ENCODE results near the gene RORC. TPM values are rescaled to one million over a fixed set of nuclear protein-coding genes. Genes with fewer than 3 reads are reported as not detected.

The RORC gene
- total and polyA plus RNA-seq, 8 donors = 11.9 to 36.7 (median 23.1) TPM

GRCh38 chr1:151841141-151841540 is 9.5 kb upstream of the RORC start:
- intact Hi-C loops (cut with DNase I) = no loop called here
- ATAC-seq = no peak
- no peak for DNase-seq
- Histone ChIP-seq H3K4me3 (no peak overlapping the region), H3K36me3 (no peaks in the 10 kb centered on the region), H3K4me1 (peaks cover 22 to 27% (median 24%) of the 10 kb centered on the region in 3 donors), H3K9me3 (no peaks in the 10 kb centered on the region), H3K27me3 (no peaks in the 10 kb centered on the region), H3K27ac (peak overlapping the region in 1 of 4 donors; percentile 95)
- WGBS, 2 donors = 93 to 94% methylated on average over 2 of the region's 2 CpGs
- no peak for TF ChIP-seq CTCF (IDR thresholded peaks at IDR 0.05)
- FAIRE-seq = no peak

GRCh38 chr1:151840421-151840820 is 8.8 kb upstream of the RORC start:
- Histone ChIP-seq H3K9me3 (no peaks in the 10 kb centered on the region), H3K27ac (peak overlapping the region; percentile 93 to 98 (median 95)), H3K36me3 (no peaks in the 10 kb centered on the region), H3K4me3 (peak overlapping the region; percentile 16 to 47 (median 42)), H3K27me3 (no peaks in the 10 kb centered on the region), H3K4me1 (peaks cover 29 to 31% (median 29%) of the 10 kb centered on the region in 3 donors)
- no peak for ATAC-seq
- no peak for TF ChIP-seq CTCF (IDR thresholded peaks at IDR 0.05)
- no peak for DNase-seq
- no peak for FAIRE-seq
- intact Hi-C loops (cut with DNase I) = no loop called here

- no peaks in the 10 kb centered on the region for H3K36me3 ChIP-seq
- H3K9me3 ChIP-seq = no peaks in the 10 kb centered on the region
- intact Hi-C loops (cut with DNase I) = no loop called here
- H3K4me3 ChIP-seq = peak within 1 kb of the TSS; percentile 16 to 47 (median 42)
- peak; percentile 65 to 83 (median 75) for ATAC-seq
- FAIRE-seq = no peak
- H3K27me3 ChIP-seq = no peaks in the 10 kb centered on the region
- H3K4me1 ChIP-seq = peaks cover 29 to 37% (median 30%) of the 10 kb centered on the region in 3 donors
- DNase-seq = peak; percentile 73 to 93 (median 86)
- peak within 1 kb of the TSS; percentile 93 to 98 (median 95) for H3K27ac ChIP-seq
- peak in 2 of 4 donors; percentile 7 to 20 for TF ChIP-seq CTCF (IDR thresholded peaks at IDR 0.05)
- 5% methylated on average over 44 to 47 of the region's 47 CpGs for WGBS, 2 donors
These were observed 8.1 kb upstream of the RORC start, which contains the start of gene C2CD4D for GRCh38 chr1:151839457-151840403. Gene C2CD4D, minus strand, starts transcription at chr1:151839820. Its CDS starts 831 bp downstream, at chr1:151838989.

- FAIRE-seq (no peak), ATAC-seq (no peak), DNase-seq (no peak)
- WGBS, 2 donors = 70 to 74% methylated on average over 16 of the region's 16 CpGs
- peak overlapping the region; percentile 93 to 98 (median 95) for H3K27ac ChIP-seq
- intact Hi-C loops (cut with DNase I) = no loop called here
- H3K4me3 ChIP-seq = peak overlapping the region in 2 of 4 donors; percentile 43 to 47
- H3K27me3 ChIP-seq = no peaks in the 10 kb centered on the region
- H3K36me3 ChIP-seq = no peaks in the 10 kb centered on the region
- H3K9me3 ChIP-seq = no peaks in the 10 kb centered on the region
- peaks cover 29 to 37% (median 34%) of the 10 kb centered on the region in 3 donors for H3K4me1 ChIP-seq
- no peak for TF ChIP-seq CTCF (IDR thresholded peaks at IDR 0.05)
These were observed 7.4 kb upstream of the RORC start for GRCh38 chr1:151839082-151839412.

Measured in pancreas (tissue), 10 donors.